ENCODE data around the gene GRID2IP.
"Not testable (repeated sequence)": the region's sequence is repeated elsewhere in the genome, so short reads cannot be mapped to it uniquely, and the experiment has no call there.

The GRID2IP gene

DNA sequence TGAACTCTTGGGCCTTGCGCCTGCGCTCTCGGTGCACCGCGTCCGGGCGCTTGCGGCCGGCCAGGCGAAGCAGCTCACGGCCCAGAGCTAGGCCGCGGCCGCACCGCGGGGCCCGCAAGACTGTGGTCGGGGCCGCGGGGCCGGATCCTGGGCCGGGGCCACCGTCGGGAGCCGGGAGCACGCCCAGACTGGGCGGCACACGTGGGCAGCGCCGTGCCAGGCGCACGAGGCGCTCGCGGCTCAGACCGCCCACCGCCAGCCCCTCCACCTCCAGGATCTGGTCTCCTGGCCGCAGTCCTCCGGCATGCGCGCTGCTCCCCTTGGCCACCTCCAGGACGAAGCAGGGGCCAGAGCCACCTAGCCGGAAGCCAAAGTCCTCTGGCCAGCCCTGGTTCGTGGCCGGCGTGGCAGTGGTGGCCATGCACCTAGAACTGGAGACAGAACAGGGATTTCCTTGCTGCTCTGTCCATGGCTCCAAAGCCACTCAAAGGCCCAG is at the start of gene GRID2IP:
Gene GRID2IP (minus strand): TSS at position 446 of the 496 bp plus-strand sequence. CDS start 25 bp downstream, at position 421.
- DNase-seq = no peak

DNA sequence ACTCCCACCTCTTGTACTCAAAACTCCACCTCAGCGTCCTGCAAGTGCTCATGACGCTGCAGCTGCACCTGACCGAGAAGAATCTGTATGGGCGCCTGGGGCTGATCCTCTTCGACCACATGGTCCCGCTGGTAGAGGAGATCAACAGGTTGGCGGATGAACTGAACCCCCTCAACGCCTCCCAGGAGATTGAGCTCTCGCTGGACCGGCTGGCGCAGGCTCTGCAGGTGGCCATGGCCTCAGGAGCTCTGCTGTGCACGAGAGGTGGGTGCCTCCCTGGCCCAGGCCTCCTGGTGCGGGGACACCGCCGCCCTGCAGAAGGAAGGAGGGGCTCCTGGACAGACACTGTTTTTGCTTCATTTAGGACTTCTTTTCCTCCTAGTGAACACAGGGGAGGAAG is 48.8 kb upstream of the GRID2IP start:
- no peak for DNase-seq

DNA sequence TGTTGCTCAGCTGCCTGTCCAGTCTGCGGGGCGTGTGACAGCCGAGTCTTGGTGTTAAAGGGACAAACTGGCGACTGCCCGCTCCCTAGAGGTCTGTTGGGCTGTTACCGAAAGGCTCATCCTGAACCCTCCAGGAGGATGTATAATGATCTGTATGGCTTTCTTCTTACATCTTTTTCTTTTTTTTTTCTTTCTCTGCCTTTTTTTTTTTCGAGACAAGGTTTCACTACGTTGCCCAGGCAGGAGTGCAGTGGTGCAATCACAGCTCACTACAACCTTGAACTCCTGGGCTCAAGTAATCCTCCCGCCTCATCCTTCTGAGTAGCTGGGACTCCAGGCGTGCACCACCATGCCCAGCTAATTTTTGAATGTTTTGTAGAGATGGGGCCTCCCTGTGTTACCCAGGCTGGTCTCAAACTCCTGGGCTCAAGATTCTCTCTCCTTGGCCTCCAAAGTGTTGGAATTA is 39.4 kb upstream of the GRID2IP start:
- no peak for DNase-seq

DNA sequence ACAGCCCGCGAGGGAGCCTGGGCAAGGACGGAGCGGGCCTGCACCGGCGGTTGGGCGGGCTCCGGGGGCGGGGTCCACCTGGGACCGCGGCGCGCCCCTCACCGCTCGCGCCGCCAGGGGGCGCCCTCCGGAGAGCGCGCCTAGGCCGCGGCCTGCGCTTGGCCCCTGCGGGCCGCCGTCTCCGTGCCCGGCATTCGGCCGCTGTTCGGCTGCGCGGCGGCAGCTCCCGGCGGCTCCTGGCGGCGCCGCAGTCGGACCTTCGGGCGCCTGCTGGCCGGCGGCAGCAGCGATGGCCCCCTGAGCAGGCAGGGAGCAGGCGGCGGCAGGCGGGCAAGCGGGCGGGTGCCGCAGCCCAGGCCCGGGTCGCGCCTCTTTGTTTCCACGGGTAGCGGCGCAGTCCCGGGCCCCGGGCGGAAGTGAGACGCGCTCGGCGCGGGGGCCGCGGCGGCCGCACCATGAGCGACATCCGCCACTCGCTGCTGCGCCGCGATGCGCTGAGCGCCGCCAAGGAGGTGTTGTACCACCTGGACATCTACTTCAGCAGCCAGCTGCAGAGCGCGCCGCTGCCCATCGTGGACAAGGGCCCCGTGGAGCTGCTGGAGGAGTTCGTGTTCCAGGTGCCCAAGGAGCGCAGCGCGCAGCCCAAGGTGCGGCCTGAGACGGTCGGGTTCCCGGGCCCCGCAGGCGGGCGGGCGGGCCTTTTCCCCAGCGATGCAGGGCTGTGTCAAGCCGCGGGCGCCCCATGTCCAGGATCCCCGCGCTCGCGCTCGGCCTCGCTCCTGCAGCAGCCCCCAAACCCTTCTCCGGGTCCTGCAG is 38.8 kb upstream of the GRID2IP start, which contains the start of gene INTS15:
Gene INTS15 (plus strand): TSS at position 193 of the 816 bp plus-strand sequence. CDS start 263 bp downstream, at position 456.
- DNase-seq = peak; percentile 32 to 86

DNA sequence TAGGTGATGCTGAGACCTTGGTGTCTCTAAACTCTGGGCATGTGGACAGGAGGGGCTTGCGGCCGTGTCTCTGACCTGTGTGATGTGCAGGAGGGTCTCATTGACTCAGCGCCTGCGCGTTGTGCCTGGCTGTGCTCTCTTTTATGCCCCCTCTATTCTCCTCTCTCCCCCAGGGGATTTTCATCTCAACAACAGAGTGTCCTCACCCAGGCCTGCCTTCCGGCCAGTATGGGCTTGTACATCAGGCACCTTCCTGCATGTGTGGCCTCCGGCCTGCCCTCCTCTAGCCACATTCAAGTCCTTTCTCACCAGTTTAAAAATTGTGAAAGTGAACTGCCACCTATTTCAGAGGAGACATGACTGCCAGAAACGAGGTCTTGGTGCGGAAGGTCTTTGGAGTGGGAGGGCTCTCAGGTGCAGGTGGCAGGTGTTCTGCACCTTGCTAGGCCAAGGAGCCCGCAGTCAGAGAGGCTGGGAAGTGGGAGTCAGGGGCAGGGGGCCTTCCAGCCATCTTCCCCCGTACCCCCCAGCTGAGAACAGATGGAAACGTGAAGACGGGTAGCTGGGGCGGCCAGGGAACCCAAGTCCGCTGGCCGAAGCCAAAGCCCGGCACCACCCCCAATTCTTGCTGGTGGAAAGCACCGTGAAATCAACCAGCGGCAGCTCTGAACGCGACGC is 38.0 kb upstream of the GRID2IP start:
- DNase-seq = no peak

DNA sequence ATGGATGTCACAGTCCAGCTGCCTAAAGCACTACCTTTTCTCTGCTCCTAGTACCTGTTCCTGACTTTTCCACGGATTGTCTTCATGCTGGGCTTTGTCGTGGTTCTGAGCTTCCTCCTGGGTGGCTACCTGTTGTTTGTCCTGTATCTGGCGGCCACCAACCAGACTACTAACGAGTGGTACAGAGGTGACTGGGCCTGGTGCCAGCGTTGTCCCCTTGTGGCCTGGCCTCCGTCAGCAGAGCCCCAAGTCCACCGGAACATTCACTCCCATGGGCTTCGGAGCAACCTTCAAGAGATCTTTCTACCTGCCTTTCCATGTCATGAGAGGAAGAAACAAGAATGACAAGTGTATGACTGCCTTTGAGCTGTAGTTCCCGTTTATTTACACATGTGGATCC is 37.3 kb upstream of the GRID2IP start:
- DNase-seq = no peak

DNA sequence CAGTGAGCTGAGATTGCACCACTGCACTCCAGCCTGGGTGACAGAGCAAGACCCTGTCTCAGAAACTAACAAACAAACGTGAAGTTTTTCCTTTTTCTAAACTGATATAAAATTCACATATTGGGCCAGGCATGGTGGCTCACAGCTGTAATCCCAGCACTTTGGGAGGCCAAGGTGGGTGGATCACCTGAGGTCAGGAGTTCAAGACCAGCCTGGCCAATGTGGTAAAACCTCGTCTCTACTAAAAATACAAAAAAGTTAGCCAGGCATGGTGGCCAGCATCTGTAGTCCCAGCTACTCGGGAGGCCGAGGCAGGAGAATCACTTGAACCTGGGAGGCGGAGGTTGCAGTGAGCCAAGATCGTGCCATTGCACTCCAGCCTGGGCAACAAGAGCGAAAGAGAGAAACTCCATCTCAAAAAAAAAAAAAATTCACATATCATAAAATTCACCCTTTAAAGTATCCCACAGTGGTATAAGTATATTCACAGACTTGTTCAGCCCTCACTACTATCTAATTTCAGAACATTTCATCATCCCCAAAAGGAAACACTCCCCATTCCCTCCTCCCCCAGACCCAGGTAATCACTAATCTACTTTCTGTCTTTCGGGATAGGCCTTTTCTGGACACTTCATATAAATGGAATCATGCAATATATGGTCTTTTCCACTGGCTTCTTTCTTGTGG is 34.6 kb upstream of the GRID2IP start:
- not testable (repeated sequence) for DNase-seq

DNA sequence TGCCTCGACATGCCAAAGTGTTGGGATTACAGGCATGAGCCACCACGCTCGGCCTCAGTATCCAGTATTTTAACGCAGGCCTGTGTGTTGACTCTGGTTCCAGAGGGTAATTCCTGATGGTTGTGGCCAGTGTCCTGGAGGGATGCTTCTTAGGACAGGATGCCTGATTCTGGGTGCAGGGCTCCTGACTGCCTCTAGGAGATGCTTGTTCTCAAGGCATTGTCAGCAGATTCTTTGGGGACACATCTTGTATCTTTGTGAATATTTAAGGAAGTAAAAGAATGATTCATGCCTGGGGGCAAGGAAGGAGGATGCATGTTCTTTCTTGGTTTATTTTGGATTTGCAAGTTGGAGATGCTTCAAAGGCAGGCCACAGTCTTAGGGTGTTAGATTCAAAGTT is 28.2 kb upstream of the GRID2IP start:
- peak in 1 of 2 donors; percentile 34 for DNase-seq

DNA sequence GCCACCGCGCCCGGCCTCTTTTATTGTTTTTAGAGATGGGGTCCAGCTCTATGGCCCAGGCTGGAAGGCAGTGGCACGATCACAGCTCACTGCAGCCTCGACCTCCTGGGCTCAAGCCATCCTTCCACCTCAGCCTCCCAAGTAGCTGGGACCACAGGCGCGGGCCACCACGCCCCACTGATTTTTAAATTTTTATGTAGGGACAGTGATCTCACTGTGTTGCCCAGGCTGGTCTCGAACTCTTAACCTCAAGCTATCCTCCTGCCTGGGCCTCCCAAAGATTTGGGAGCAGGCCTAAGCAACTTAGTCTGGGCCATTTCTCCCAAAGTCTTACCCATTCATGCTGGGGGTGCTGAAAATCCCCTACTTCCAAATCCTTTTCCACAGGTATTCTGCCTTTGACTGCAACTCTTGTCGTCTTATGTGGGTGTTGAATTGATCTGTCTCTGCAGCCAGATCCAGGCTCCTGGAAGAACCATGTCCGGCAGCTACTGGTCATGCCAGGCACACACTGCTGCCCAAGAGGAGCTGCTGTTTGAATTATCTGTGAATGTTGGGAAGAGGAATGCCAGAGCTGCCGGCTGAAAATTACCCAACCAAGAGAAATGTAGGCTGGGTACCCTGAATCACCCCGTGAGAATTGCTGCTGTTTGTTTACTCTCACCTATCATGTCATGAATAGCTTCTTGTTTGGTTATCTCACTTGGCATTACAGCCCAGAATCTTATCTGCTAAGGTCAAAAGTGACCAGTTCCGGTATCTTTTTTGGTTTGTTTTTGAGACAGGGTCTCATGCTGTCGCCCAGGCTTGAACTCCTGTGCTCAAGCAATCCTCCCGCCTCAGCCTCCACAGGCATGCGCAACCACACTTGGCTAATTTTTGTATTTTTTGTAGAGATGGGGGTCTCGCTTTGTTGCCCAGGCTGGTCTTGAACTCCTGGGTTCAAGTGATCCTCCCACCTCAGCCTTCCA is 27.1 kb upstream of the GRID2IP start:
- DNase-seq = no peak

DNA sequence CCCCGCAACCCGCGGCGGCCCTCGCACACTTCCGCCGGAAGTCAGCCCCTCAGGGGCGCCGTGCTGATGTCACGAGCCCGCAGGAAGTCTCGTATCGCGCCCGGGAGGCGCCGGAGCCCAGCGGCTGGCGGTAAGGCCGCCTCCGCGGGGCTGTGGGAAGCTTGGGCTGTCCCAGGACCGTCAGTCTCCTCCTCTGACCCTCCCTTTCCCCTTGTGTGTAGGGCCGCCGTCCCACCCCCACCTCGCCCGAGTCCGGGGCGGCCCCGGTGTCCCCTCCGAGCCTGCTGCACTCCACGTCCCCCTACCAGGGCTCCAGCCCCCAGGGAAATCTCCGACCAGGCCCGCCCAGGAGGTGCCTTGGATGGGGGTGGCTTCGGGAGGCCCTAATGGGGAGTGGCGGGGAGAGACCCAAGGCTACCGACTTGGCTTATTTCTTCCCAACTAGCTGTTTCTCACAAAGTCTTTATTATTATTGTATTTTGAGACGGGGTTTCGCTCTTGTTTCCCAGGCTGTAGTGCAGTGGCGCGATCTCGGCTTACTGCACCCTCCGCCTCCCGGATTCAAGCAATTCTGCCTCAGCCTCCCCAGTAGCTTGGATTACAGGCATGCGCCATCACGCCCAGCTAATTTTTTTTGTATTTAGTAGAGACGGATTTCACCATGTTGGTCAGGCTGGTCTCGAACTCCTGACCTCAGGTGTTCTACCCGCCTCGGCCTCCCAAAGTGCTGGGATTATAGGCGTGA is 26.3 kb upstream of the GRID2IP start, which contains the start of gene ZDHHC4:
Gene ZDHHC4 (plus strand): TSS at position 86 of the 745 bp plus-strand sequence. CDS start 3,108 bp downstream, outside the sequence.
- DNase-seq = peak; percentile 49 to 74

DNA sequence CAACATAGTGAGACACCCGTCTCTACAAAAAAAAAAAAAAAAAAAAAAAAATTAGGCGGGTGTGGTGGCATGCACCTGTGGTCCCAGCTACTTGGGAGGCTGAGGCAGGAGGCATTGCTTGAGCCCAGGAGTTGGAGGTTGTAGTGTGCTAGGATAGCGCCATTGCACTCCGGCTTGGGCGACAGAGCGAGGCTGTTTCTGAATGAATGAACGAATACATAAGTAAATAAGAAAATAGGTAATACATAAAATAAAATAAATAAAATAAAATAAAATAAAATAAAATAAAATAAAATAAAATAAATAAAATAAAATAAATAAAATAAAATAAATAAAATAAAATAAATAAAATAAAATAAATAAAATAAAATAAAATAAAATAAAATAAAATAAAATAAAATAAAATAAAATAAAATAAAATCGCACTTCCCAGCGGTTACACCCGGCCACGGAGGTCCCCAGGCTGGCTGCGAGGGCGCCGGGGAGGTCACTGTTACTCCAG is 25.7 kb upstream of the GRID2IP start:
- not testable (repeated sequence) for DNase-seq

DNA sequence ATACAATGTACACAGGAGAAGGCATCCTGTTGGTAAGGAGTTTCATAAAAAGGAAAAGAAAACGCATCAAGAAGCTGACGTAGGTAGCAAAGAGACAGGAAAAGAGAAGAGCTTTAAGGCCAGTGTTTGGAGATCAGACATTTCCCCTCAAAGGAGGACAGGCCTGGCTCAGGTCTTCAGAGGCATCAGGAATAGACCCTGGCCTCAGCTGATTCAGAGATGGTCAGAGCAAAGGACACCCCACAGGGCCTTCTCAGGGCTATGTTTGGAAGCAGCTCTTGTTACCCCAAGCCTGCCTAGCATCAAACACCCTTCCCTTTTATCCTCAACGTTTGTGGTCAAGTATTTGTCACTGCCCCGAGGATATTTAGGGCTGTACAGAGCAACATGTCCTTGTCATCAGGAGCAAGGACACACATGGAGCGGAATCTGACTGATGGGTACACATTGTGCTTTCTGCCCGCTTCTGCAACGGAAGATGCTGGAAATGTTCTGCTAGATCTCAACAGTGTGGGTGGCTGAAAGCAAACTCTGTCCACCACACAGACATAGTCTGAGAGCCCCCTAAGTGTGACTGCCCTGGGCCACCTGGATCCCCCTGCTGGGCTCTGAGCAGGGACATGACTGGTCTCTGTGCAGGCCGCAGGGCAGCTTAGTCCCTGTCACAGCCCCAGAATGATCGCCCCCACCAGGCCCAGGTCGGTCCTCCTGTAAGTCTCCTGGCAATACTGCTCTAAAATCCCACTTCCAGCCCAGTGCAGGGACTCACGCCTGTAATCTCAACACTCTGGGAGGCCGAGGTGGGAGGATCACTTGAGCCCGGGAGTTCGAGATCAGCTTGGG is 25.0 kb upstream of the GRID2IP start:
- no peak for DNase-seq

DNA sequence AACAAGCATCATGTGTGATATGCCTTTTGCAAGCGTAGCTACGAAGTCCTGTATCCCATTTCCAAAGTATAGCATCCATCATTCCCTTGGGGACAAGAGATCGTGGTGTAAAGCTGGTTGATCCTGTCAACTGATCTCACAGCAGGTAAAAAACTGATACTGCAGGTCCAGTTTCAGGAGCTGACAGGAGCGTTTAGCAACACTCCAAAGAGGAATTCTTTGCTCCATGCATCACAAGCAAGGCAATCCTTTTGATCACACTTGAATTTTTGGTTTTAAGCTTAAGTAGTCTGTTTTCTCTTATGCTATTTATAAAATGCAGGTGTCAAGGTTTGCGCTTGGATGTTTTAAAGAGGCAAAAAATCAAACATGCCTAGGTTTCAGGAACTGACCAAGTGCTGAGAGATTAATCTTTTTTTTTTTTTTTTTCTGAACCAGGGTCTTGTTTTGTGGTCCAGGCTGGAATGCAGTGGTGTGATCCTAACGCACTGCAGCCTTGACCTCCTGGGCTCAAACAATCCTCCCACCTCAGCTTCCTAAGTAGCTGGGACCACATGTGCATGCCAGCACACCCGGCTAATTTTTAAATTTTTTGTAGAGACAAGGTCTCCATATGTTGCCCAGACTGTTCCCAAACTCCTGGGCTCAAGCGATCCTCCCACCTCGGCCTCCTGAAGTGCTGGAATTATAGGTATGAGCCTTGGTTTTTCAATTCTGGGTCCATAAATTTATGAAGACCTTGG is 24.2 kb upstream of the GRID2IP start:
- no peak for DNase-seq

DNA sequence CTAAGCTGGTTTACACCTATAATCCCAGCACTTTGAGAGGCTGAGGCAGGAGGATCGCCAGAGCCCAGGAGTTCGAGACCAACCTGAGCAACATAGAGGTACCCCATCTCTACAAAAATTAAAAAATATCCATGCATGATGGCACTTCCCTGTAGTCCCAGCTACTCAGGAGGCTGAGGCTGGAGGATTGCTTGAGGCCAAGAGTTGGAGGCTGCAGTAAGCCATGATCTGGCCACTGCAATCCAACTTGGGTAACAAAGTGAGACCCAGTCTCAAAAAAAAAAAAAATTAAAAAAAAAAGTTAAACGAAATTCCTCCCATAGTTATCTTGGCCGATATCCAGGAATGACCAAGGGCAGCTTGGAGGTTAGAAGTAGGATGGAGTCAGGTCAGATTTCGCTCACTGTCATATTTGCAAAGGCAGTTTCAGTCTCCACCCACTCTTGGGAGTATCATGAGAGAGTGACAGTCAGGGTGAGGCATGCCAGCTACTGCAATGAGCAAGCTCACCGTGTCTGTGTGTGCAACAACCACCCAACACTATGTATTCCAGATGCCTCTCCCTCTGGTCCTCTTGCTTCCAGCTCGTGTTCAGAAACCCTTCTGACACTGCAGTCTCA is 20.0 kb upstream of the GRID2IP start:
- no peak for DNase-seq

DNA sequence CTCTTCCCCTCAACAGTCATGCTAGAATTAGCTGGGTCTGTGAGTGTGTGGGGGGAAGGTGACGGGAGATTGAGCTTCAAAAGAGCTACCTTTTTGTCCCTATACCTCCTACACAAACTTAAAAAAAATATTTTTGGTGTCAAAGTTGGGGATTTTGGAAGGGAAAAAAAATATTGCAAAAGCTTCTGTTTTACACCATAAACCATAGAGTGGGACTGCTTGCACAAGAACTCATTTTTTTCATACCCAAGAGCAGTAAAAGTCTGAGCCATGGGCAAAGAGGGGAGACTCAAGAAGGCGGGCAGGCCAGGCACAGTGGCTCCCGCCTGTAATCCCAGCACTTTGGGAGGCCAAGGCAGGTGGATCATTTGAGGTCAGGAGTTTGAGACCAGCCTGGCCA is 16.6 kb upstream of the GRID2IP start:
- no peak for DNase-seq

DNA sequence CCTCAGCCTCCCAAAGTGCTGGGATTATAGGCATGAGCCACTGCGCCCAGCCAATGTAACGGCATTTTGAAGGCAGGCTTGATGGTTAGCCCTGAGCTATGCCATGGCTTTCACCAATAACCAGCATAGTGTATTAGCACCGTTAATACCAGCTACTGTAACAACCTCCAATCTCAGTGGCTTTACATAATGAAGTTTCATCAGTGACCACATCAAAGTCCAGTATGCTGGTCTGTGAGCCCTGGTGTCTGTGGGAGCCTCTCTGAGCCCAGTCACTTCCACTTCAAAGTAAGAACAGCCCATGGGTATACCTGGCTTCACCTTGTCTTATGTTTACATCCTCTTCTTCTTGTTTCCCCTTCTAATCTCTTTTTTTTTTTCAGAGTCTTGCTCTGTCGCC is 14.4 kb upstream of the GRID2IP start:
- DNase-seq = no peak

DNA sequence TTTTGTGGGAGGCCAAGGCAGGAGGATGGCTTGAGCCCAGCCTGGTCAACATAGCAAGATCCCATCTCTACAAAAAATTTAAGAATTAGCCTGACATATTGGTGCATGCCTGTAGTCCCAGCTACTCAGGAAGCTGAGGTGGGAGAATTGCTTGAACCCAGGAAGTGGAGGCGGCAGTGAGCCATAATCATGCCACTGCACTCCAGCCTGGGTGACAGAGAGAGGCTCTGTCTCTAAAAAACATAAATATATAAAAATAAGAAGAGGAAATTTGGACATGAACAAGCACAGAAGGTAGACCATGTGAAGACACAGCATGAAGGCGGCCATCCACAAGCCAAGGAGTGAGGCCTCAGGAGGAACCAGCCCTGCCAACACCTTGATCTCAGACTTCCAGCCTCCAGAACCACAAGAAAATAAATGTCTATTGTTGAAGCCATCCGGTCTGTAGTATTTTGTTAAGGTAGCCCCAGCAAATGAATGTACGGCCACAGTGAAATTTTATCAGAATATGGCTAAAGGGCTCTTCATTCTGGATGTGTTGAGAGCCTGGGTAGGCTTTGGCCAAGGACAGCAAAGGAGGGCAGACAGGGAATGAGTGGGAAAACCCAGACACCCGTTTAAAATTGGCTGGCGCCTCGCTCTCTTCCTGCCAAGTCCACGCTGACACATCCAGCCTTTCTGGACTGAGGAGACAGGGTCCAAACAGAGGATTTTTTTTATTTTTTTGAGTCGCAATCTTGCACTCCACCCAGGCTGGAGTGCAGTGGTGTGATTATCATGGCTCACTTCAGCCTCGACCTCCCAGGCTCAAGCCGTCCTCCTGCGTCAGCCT is 12.9 kb upstream of the GRID2IP start:
- DNase-seq = no peak

DNA sequence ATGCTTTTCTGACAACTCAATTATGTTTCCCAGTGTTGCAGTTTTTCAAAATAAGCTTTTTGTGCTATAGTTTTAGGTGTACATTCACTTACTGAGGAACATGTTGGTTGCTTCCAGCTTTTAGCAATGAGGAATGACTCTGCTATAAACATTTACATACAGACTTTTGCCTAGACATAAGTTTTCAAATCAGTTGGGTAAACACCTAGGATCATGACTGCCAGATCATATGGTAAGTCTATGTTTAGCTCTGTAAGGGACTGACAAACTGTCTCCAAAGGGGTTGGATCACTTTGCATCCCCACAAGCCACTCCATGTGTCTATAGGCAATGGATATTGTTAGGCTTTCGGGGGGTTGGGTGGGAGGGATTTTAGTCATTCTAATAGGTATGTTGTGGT is 10.8 kb upstream of the GRID2IP start:
- DNase-seq = no peak

Data from bone marrow (tissue), 2 donors.